ENCODE data around the gene IRF8. TPM values are rescaled to one million over a fixed set of nuclear protein-coding genes. Genes with fewer than 3 reads are reported as not detected.
A peak's percentile ranks its signal among the peaks of the same experiment; 100 is the strongest.

IRF8 gene
- total and polyA plus RNA-seq, 2 donors from 2014 or later = 2.9 to 33.3 TPM

DNA sequence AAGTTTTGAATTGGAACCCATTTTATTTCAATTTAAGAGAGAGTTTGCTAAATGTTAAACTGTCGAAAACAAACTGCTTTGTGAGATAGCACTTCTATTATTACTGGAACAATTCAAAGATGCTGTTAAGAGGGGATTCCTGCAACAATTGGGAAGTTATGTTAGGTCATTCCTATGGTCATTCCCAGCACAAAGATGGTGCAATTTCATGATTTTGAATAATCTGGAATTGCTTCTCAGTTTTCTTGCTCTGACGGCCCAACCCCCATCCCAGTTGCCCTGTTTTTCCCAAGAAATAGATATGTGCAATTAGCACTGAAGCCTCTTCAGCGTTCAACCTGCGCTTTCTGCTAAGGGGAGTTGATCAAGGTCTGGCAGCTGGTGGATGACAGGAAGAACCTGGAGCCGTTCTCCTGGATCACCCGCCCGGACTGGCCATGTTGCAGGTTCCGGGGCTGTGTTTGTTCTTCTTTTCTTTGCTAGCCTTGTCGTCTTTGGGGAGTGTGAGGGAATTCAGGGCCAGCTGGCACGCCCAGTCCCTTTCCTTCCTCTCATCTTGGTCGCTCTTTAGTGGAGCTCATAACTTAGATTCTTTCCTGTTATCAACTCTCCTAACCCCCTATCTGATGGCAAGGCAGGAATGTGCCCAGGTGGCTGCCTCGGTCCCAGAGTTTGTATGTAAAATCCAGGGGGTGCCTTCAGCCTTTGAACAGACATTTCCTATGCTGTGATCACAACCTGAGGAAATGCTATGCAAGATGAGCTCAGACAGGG, 29.0 kb upstream of the IRF8 start:
- H3K36me3 ChIP-seq (ENCODE audit: control insufficient read depth in 2 of 3, insufficient read depth in 3 of 3, low read length in 3 of 3) = no peaks in the 10 kb centered on the region
- intact Hi-C loops (cut with DNase I) = no loop called here
- TF ChIP-seq, protein P1, sequence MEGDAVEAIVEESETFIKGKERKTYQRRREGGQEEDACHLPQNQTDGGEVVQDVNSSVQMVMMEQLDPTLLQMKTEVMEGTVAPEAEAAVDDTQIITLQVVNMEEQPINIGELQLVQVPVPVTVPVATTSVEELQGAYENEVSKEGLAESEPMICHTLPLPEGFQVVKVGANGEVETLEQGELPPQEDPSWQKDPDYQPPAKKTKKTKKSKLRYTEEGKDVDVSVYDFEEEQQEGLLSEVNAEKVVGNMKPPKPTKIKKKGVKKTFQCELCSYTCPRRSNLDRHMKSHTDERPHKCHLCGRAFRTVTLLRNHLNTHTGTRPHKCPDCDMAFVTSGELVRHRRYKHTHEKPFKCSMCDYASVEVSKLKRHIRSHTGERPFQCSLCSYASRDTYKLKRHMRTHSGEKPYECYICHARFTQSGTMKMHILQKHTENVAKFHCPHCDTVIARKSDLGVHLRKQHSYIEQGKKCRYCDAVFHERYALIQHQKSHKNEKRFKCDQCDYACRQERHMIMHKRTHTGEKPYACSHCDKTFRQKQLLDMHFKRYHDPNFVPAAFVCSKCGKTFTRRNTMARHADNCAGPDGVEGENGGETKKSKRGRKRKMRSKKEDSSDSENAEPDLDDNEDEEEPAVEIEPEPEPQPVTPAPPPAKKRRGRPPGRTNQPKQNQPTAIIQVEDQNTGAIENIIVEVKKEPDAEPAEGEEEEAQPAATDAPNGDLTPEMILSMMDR (IDR thresholded peaks at IDR 0.05; ENCODE audit: borderline replicate concordance, extremely low read depth, insufficient read depth) = no peak
- H3K27me3 ChIP-seq (ENCODE audit: control insufficient read depth, insufficient read depth, low read length) = no peaks in the 10 kb centered on the region
- peaks cover 0 to 3% (median 2%) of the 10 kb centered on the region in 3 donors for H3K4me1 ChIP-seq (ENCODE audit: control insufficient read depth in 2 of 3, insufficient read depth in 2 of 3, low read depth in 1 of 3, low read length in 3 of 3)
- DNase-seq = peak in 3 of 5 donors; percentile 42 to 57 (median 48)
- H3K9me3 ChIP-seq (ENCODE audit: control insufficient read depth in 2 of 3, insufficient read depth in 1 of 3, low read length in 3 of 3) = peaks cover 0 to 2% (median 1%) of the 10 kb centered on the region in 3 donors
- no peak overlapping the region for H3K9ac ChIP-seq (ENCODE audit: low read length in 3 of 3)
- no peak overlapping the region for H3K27ac ChIP-seq (ENCODE audit: low read depth in 2 of 2, low read length in 2 of 2)
- no peak for FAIRE-seq
- H3K4me3 ChIP-seq (ENCODE audit: low read length in 3 of 3) = no peak overlapping the region

DNA sequence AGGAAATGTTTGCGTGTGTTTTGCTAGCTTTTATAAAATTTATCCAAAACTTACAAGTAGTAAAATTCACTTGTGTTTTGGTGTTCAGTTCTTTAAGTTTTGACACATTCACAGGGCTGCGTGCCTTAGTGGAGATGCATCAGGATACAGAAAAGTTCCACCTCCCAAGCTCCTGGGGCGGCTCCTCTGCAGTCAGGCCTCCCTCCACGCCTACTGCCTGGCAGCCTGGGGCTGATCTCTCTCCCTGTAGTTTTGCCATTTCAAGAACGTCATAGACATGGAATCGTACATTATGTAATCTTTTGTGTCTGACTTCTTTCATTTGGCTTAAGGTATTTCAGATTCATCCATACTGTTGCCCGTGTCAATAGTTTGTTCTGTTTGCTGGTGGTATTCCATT, 27.2 kb upstream of the IRF8 start:
- DNase-seq (no peak), FAIRE-seq (no peak)
- peaks cover 0 to 3% (median 2%) of the 10 kb centered on the region in 3 donors for H3K4me1 ChIP-seq (ENCODE audit: control insufficient read depth in 2 of 3, insufficient read depth in 2 of 3, low read depth in 1 of 3, low read length in 3 of 3)
- H3K9ac ChIP-seq (ENCODE audit: low read length in 3 of 3) = no peak overlapping the region
- no peaks in the 10 kb centered on the region for H3K9me3 ChIP-seq (ENCODE audit: control insufficient read depth in 2 of 3, insufficient read depth in 1 of 3, low read length in 3 of 3)
- H3K36me3 ChIP-seq (ENCODE audit: control insufficient read depth in 2 of 3, insufficient read depth in 3 of 3, low read length in 3 of 3) = no peaks in the 10 kb centered on the region
- TF ChIP-seq, protein P1 (IDR thresholded peaks at IDR 0.05; ENCODE audit: borderline replicate concordance, extremely low read depth, insufficient read depth) = no peak
- H3K27ac ChIP-seq (ENCODE audit: low read depth in 2 of 2, low read length in 2 of 2) = no peak overlapping the region
- no peaks in the 10 kb centered on the region for H3K27me3 ChIP-seq (ENCODE audit: control insufficient read depth, insufficient read depth, low read length)
- intact Hi-C loops (cut with DNase I) = no loop called here
- H3K4me3 ChIP-seq (ENCODE audit: low read length in 3 of 3) = no peak overlapping the region

DNA sequence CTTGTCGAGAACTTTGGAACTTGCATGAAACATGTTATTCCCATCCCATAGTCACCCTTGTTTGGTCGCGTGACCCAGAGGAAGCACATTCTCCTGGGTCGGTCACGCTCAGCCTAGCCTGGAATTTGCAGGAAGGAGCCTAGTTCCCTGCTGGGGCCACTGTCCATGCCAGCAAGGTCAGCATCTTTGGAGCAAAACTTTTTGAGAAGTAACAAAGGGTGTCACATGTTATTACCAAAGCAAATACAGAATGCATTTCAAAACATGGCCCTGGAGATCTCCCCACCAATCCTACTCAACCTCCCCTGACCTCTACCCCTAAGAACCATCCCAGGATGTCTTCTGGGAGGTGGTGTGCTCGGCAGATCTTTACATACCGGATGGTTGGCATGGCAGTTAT, 26.2 kb upstream of the IRF8 start:
- H3K9me3 ChIP-seq (ENCODE audit: control insufficient read depth in 2 of 3, insufficient read depth in 1 of 3, low read length in 3 of 3) = no peaks in the 10 kb centered on the region
- intact Hi-C loops (cut with DNase I) = no loop called here
- no peaks in the 10 kb centered on the region for H3K27me3 ChIP-seq (ENCODE audit: control insufficient read depth, insufficient read depth, low read length)
- TF ChIP-seq, protein P1 (IDR thresholded peaks at IDR 0.05; ENCODE audit: borderline replicate concordance, extremely low read depth, insufficient read depth) = no peak
- peaks cover 0 to 3% (median 2%) of the 10 kb centered on the region in 3 donors for H3K4me1 ChIP-seq (ENCODE audit: control insufficient read depth in 2 of 3, insufficient read depth in 2 of 3, low read depth in 1 of 3, low read length in 3 of 3)
- no peaks in the 10 kb centered on the region for H3K36me3 ChIP-seq (ENCODE audit: control insufficient read depth in 2 of 3, insufficient read depth in 3 of 3, low read length in 3 of 3)
- H3K27ac ChIP-seq (ENCODE audit: low read depth in 2 of 2, low read length in 2 of 2) = no peak overlapping the region
- FAIRE-seq (no peak), DNase-seq (peak in 1 of 5 donors; percentile 56)
- no peak overlapping the region for H3K4me3 ChIP-seq (ENCODE audit: low read length in 3 of 3)
- H3K9ac ChIP-seq (ENCODE audit: low read length in 3 of 3) = no peak overlapping the region

Measured in kidney (tissue), 14 donors.